GM12801 (cell line): ENCODE measurements around the gene MEF2D.

Experiments used
- CTCF ChIP-seq: IDR thresholded peaks from one replicate; pipeline ENCODE4 v1.5.1; 2011; ENCODE audit warnings: control low read depth; ENCODE audit not compliant: insufficient read length; ENCODE audit errors: extremely low read depth

Gene MEF2D

GRCh38 chr1:156490401-156491032, 10.1 kb downstream of the MEF2D start:
- no peak for TF ChIP-seq CTCF

- TF ChIP-seq CTCF = no peak
Measured at GRCh38 chr1:156489935-156490293, 10.7 kb downstream of the MEF2D start.

- TF ChIP-seq CTCF = no peak
Measured at GRCh38 chr1:156489166-156489934, 11.2 kb downstream of the MEF2D start.

- TF ChIP-seq CTCF = no peak
Measured at GRCh38 chr1:156488566-156489165, 11.9 kb downstream of the MEF2D start.

- TF ChIP-seq CTCF = no peak
Measured at GRCh38 chr1:156487862-156488261, 12.7 kb downstream of the MEF2D start.

- TF ChIP-seq CTCF = no peak
Measured at GRCh38 chr1:156486421-156487344, 13.9 kb downstream of the MEF2D start.

GRCh38 chr1:156485984-156486383, 14.6 kb downstream of the MEF2D start:
- no peak for TF ChIP-seq CTCF
